Measurements from ENCODE around the gene KCTD17.

DNA sequence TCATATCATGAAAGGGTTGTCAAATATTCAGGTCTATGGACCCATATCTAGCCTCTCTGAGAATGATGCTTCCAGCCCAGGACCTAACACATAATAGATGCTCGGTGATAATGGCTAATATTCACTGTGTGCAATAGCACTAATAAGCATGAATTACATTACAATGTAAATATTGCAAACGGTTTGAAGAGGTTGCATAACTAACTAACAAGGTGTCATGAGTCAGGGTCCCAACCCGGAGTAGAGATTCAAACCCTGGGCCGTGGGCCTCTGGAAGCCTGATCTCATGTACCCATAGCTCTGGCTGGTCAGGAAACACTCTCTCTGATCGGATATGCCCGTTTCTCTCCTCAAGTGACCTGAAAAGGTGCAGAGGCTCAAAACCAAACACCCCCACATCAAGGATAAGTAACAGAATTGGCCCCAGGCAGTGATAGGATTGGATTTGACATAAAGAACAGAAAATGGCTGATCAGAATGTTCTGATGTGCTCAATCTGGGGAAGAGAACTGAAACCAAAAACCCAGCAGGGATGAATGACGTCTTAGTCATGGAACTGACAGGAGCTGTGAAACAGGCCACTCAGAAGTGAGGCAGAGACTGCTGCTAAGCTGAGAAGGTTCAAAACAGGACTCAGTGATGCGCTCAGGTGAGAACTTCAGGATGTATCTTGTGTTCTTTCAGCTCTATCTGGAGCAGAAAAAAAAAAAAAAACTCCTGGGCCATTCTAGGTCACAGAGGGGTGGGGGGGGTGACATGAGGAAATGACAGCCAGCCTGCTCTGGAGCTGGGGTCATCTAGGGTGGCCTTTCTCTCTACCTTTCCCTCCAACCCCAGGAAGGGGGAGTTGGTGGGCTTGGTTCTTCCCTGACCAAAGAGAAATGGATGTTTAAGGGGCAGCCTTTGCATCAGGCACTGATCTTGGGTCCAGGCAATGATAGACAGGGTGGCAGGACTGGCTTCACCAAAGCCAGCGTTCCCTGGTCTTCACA lies 6.6 kb upstream of the KCTD17 start:
- TF ChIP-seq, protein P1, sequence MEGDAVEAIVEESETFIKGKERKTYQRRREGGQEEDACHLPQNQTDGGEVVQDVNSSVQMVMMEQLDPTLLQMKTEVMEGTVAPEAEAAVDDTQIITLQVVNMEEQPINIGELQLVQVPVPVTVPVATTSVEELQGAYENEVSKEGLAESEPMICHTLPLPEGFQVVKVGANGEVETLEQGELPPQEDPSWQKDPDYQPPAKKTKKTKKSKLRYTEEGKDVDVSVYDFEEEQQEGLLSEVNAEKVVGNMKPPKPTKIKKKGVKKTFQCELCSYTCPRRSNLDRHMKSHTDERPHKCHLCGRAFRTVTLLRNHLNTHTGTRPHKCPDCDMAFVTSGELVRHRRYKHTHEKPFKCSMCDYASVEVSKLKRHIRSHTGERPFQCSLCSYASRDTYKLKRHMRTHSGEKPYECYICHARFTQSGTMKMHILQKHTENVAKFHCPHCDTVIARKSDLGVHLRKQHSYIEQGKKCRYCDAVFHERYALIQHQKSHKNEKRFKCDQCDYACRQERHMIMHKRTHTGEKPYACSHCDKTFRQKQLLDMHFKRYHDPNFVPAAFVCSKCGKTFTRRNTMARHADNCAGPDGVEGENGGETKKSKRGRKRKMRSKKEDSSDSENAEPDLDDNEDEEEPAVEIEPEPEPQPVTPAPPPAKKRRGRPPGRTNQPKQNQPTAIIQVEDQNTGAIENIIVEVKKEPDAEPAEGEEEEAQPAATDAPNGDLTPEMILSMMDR (IDR thresholded peaks at IDR 0.05 in 8 of 11, conservative IDR thresholded peaks at IDR 0.05 in 3 of 11) = no peak
- no peak for TF ChIP-seq POLR2A (IDR thresholded peaks at IDR 0.05)
